Measurements from ENCODE around the gene CDHR3.

CDHR3 gene

GRCh38 chr7:106054156-106054910, 91.3 kb downstream of the CDHR3 start:
- Histone ChIP-seq H3K36me3 (ENCODE audit: insufficient read depth, low read length) (no peaks in the 10 kb centered on the region), H2AFZ (ENCODE audit: low read depth, low read length) (no peak overlapping the region), H3K4me3 (ENCODE audit: low read length) (no peak overlapping the region), H3K9me3 (ENCODE audit: low read length) (peaks cover 4% of the 10 kb centered on the region), H3K27me3 (ENCODE audit: insufficient read depth, low read length) (peaks cover 4% of the 10 kb centered on the region), H3K4me1 (ENCODE audit: insufficient read depth, low read length) (peaks cover 17% of the 10 kb centered on the region)

GRCh38 chr7:106054971-106055532, 92.0 kb downstream of the CDHR3 start:
- Histone ChIP-seq H3K9me3 (ENCODE audit: low read length) (peaks cover 4% of the 10 kb centered on the region), H3K27me3 (ENCODE audit: insufficient read depth, low read length) (peaks cover 4% of the 10 kb centered on the region), H3K4me1 (ENCODE audit: insufficient read depth, low read length) (peaks cover 17% of the 10 kb centered on the region), H2AFZ (ENCODE audit: low read depth, low read length) (no peak overlapping the region), H3K36me3 (ENCODE audit: insufficient read depth, low read length) (no peaks in the 10 kb centered on the region), H3K4me3 (ENCODE audit: low read length) (no peak overlapping the region)

- Histone ChIP-seq H3K27me3 (ENCODE audit: insufficient read depth, low read length) (peaks cover 4% of the 10 kb centered on the region), H3K4me3 (ENCODE audit: low read length) (no peak overlapping the region), H3K36me3 (ENCODE audit: insufficient read depth, low read length) (no peaks in the 10 kb centered on the region), H3K4me1 (ENCODE audit: insufficient read depth, low read length) (peaks cover 17% of the 10 kb centered on the region), H2AFZ (ENCODE audit: low read depth, low read length) (no peak overlapping the region), H3K9me3 (ENCODE audit: low read length) (peaks cover 8% of the 10 kb centered on the region)
Observed at GRCh38 chr7:106056513-106057203, 93.6 kb downstream of the CDHR3 start.

- Histone ChIP-seq H3K36me3 (ENCODE audit: insufficient read depth, low read length) (no peaks in the 10 kb centered on the region), H2AFZ (ENCODE audit: low read depth, low read length) (peak overlapping the region; percentile 21), H3K27me3 (ENCODE audit: insufficient read depth, low read length) (peaks cover 4% of the 10 kb centered on the region), H3K4me1 (ENCODE audit: insufficient read depth, low read length) (peaks cover 17% of the 10 kb centered on the region), H3K4me3 (ENCODE audit: low read length) (no peak overlapping the region), H3K9me3 (ENCODE audit: low read length) (peaks cover 8% of the 10 kb centered on the region)
Observed at GRCh38 chr7:106057204-106057961, 94.3 kb downstream of the CDHR3 start.

- peak overlapping the region; percentile 15 for H3K4me3 ChIP-seq (ENCODE audit: low read length)
- no peaks in the 10 kb centered on the region for H3K36me3 ChIP-seq (ENCODE audit: insufficient read depth, low read length)
Observed at GRCh38 chr7:106057962-106058927, 95.2 kb downstream of the CDHR3 start.

GRCh38 chr7:106058928-106059324, 95.9 kb downstream of the CDHR3 start:
- peak overlapping the region; percentile 21 for H2AFZ ChIP-seq (ENCODE audit: low read depth, low read length)
- no peak overlapping the region for H3K4me3 ChIP-seq (ENCODE audit: low read length)
- H3K27me3 ChIP-seq (ENCODE audit: insufficient read depth, low read length) = peaks cover 4% of the 10 kb centered on the region
- H3K36me3 ChIP-seq (ENCODE audit: insufficient read depth, low read length) = no peaks in the 10 kb centered on the region
- peaks cover 25% of the 10 kb centered on the region for H3K4me1 ChIP-seq (ENCODE audit: insufficient read depth, low read length)
- peaks cover 8% of the 10 kb centered on the region for H3K9me3 ChIP-seq (ENCODE audit: low read length)

More at GRCh38 chr7:106057962-106058927, 95.2 kb downstream of the CDHR3 start:
- Histone ChIP-seq H3K9me3 (ENCODE audit: low read length) (peaks cover 8% of the 10 kb centered on the region), H2AFZ (ENCODE audit: low read depth, low read length) (peak overlapping the region; percentile 21), H3K4me1 (ENCODE audit: insufficient read depth, low read length) (peaks cover 23% of the 10 kb centered on the region), H3K27me3 (ENCODE audit: insufficient read depth, low read length) (peaks cover 4% of the 10 kb centered on the region)

- Histone ChIP-seq H2AFZ (ENCODE audit: low read depth, low read length) (no peak overlapping the region), H3K9me3 (ENCODE audit: low read length) (peaks cover 8% of the 10 kb centered on the region), H3K4me1 (ENCODE audit: insufficient read depth, low read length) (peaks cover 27% of the 10 kb centered on the region), H3K27me3 (ENCODE audit: insufficient read depth, low read length) (no peaks in the 10 kb centered on the region), H3K36me3 (ENCODE audit: insufficient read depth, low read length) (no peaks in the 10 kb centered on the region), H3K4me3 (ENCODE audit: low read length) (no peak overlapping the region)
Observed at GRCh38 chr7:106059556-106059955, 96.5 kb downstream of the CDHR3 start.

- Histone ChIP-seq H3K4me1 (ENCODE audit: insufficient read depth, low read length) (peaks cover 33% of the 10 kb centered on the region), H3K9me3 (ENCODE audit: low read length) (peaks cover 8% of the 10 kb centered on the region), H3K27me3 (ENCODE audit: insufficient read depth, low read length) (no peaks in the 10 kb centered on the region), H3K4me3 (ENCODE audit: low read length) (no peak overlapping the region), H2AFZ (ENCODE audit: low read depth, low read length) (no peak overlapping the region), H3K36me3 (ENCODE audit: insufficient read depth, low read length) (no peaks in the 10 kb centered on the region)
Observed at GRCh38 chr7:106060394-106060920, 97.4 kb downstream of the CDHR3 start.

GRCh38 chr7:106061301-106061979, 98.4 kb downstream of the CDHR3 start:
- Histone ChIP-seq H3K36me3 (ENCODE audit: insufficient read depth, low read length) (no peaks in the 10 kb centered on the region), H3K9me3 (ENCODE audit: low read length) (peaks cover 8% of the 10 kb centered on the region), H3K4me1 (ENCODE audit: insufficient read depth, low read length) (peaks cover 41% of the 10 kb centered on the region), H2AFZ (ENCODE audit: low read depth, low read length) (no peak overlapping the region), H3K27me3 (ENCODE audit: insufficient read depth, low read length) (no peaks in the 10 kb centered on the region), H3K4me3 (ENCODE audit: low read length) (no peak overlapping the region)

- no peaks in the 10 kb centered on the region for H3K36me3 ChIP-seq (ENCODE audit: insufficient read depth, low read length)
- no peak overlapping the region for H3K4me3 ChIP-seq (ENCODE audit: low read length)
- H2AFZ ChIP-seq (ENCODE audit: low read depth, low read length) = no peak overlapping the region
- H3K27me3 ChIP-seq (ENCODE audit: insufficient read depth, low read length) = no peaks in the 10 kb centered on the region
- H3K9me3 ChIP-seq (ENCODE audit: low read length) = peaks cover 8% of the 10 kb centered on the region
- peaks cover 41% of the 10 kb centered on the region for H3K4me1 ChIP-seq (ENCODE audit: insufficient read depth, low read length)
Observed at GRCh38 chr7:106062006-106062405, 98.9 kb downstream of the CDHR3 start.

- H3K27me3 ChIP-seq (ENCODE audit: insufficient read depth, low read length) = no peaks in the 10 kb centered on the region
- H3K4me3 ChIP-seq (ENCODE audit: low read length) = no peak overlapping the region
- peaks cover 8% of the 10 kb centered on the region for H3K9me3 ChIP-seq (ENCODE audit: low read length)
- H3K4me1 ChIP-seq (ENCODE audit: insufficient read depth, low read length) = peaks cover 41% of the 10 kb centered on the region
- no peaks in the 10 kb centered on the region for H3K36me3 ChIP-seq (ENCODE audit: insufficient read depth, low read length)
- H2AFZ ChIP-seq (ENCODE audit: low read depth, low read length) = no peak overlapping the region
Observed at GRCh38 chr7:106062521-106062931, 99.5 kb downstream of the CDHR3 start.
